Hematopoietic multipotent progenitor cell (in vitro differentiated cells): ENCODE results near the gene PBX4. TPM values are rescaled to one million over a fixed set of nuclear protein-coding genes. Genes with fewer than 3 reads are reported as not detected.

Experiments
- DNase-seq, 3 donors: peaks; one replicate each; pipeline ENCODE4 v3.0.0-alpha.2; 2011 to 2015; ENCODE audit warnings: low read depth in 2 of 3, low spot score in 2 of 3
- total RNA-seq: library from RNA; depleted of rRNA; stranded (reverse); fragments of >200 nt; gene quantifications from one replicate; pipeline ENCODE4 v1.2.3, GENCODE V29; 2012

Gene PBX4
- total RNA-seq, 1 donor = 4.8 TPM

DNA sequence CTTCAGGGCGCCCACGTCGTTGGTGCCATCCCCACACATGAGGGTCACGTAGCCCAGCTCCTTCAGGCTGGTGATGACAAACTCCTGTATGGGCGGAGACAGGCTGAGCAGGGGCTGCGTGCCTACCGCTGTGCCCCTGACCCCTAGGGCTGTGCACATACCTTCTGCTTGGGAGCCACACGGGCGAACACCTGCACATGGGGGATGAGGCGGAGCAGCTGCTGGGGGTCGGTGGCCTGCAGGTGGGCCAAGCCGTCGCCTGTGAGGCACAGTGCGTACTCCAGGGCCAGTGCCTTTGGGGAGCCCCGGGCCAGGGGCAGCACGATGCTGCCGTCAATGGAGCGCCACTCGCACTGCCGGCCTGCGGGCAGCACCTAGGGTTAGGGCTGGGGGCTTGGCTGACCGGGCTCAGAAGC is 31.1 kb upstream of the PBX4 start:
- DNase-seq = no peak

DNA sequence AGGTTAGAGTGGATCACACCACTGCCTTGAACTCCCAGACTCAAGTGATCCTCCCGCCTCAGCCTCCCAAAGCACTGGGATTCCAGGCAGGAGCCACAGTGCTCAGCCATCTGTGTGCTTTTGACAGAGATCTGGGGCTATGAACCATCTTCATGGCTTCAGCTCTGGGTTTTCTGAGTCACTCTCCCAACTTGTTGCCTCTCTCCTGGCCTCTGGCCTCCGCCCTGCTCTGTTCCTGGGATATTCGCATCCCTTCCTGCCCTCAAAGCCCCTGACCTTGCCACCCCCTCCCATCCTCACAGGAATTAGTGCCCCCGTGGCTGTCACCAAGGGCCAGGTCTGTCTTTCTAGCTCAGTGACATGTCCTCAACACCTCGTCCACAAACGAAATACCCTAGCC is 30.7 kb upstream of the PBX4 start:
- DNase-seq = no peak

DNA sequence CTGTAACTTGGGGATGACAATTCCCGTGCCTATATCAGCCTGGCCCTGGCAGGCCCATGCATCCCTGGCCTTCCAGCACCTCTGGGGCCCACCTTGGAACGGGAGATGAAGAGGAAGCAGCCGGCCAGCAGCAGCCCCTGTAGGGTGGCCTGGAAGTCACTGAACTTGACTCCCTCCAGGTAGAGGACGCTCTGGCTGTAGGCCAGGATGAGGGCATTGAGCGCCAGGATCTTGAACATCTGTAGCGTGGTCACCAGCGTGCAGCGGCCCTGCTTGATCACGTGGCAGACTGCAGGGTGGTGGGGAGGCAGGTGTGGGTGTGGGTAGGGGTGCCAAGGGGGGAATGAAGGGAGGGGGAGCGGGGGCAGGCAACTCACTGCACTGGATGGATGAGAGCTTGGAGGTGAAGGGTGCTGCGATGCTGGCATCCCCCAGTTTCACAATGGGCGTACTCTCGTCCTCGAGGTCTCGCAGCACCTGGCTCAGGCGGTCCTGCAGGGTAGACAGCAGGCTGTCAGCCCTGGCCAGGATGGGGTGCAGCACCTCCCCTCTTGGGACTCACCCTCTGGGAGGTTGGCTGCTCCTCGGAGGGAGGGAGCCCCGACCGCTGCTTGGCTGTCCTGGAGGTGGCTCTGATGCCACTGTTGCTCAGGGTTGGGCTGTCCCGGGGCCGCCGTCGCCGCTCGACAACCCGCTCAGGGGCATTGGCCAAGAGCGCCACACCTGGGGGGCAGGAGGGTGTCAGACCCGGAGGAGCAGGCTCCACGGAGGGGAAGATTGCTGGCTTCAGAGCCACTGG is 28.7 kb upstream of the PBX4 start:
- no peak for DNase-seq

DNA sequence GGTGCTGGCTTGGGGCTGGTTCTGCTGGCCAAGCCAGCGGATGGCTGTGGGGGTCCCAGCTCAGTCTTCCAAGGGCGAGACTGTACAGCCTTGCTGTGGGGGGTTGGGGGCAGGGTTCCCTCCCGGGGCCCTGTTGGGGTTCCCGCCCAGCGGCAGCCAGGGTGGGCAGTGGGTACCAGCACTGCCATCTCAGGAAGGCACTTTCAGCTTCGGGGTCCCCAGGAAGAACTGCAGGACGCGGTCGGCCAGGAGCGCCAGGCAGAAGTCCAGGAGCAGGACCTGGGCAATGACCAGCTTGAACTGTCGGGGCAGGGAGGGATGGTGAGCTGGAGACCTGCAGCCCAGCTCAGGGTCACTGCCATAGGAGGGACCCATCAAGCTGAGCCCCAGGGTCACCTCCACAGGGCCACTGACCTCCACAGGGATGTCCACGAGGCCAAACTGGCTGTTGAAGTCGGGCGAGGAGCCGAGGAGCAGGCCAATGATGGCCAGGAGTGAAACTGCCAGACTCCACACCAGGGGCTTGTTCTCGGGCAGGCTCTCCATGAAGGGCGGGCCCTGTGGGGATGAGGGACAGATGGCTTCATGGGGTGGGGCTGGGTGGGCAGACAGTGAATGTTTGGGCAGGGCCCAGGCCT is 26.9 kb upstream of the PBX4 start:
- no peak for DNase-seq

DNA sequence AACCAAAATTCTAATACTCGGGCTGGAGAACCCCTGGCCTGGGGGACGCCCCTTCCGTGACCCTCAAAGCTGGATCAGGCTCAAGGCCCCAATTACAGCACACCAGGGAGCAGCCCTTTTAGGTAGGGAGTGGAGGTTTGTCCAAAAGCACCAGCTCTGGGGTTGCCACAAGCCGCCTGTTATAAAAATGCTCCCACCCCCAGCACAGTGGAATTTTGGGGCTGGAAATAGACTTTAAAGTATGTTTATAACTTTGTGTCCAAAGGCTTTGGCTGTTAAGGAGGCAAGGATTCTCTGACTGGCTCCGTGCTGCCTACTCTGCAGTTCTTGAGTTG is 25.5 kb upstream of the PBX4 start:
- no peak for DNase-seq

DNA sequence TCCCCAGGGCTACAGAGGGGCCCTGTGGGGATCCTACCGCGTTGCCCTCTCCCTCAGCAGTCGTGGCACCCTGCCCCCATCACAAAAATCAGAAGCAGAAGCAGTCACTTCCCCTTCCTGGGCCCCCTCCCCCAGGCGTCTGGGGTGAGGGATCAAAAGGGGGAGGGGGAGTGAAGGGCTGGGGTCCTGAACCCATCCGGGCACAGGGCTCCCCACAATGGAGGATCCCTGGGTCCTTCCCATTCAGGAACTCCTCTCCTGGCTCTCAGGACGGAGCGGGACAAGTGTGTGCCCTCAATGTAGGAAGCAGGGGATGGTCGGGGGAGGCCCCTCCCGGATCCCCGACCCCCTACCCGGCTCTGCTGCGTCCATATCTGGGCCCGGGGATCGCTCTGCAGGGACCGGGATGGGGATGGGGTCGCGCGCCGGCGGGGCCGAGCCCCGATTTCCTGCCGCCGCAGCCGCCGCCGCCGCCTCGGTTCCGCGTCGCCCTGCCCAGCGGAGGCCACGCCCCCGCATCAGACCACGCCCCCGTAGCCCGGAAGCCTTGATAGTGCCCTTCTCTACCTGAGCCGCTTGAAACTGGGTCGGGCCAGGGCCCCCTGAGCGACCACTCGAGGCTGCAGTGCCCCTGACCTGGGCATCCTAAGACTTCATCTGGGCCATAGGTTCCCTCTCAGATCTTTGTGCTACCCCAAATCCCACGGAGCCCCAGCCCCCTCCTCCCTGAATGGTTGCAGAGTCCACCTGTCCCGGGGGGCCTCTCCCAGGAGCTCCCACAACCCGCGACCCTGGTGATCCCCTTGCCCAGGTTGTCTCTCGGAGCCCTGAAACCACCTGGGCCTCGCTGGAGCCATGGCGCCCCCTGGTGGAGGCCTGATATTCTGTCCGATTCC is 24.9 kb upstream of the PBX4 start, which contains the start of gene GMIP:
TSS of gene GMIP (minus strand) at position 500 of the 896 bp plus-strand sequence. CDS start at position 372, 128 bp downstream.
- DNase-seq = peak; percentile 69 to 84 (median 79)

DNA sequence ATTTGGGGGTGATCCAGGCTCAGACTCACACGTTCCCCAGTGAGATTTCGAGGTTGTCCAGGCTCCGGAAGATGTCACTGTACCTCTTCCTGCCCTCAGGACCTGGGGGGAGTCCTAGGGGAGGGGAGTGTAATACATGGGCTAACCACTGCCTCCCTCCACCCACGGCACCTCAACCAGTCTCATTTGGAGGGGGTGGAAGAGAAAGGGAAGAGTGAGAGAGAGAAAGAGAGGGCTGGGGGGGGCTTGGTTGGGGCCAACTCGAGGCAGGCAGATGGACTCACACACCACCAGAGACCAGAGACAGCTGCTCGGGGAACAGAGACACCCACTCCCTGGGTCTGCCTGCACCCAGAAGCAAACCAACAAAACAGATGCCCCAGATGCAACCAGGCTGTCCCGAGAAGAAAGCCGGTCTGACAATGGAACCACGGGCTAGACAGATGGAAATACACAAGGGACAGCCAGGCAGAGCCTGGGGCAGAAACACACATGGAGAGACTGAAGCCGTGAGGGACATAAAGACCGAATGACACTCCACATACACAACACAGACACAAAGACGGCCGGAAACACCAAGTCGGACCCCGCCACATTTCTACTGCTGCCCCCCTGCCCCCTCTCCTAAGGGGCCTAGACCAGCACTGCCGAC is 24.1 kb upstream of the PBX4 start:
- peak in 1 of 3 donors; percentile 41 for DNase-seq

DNA sequence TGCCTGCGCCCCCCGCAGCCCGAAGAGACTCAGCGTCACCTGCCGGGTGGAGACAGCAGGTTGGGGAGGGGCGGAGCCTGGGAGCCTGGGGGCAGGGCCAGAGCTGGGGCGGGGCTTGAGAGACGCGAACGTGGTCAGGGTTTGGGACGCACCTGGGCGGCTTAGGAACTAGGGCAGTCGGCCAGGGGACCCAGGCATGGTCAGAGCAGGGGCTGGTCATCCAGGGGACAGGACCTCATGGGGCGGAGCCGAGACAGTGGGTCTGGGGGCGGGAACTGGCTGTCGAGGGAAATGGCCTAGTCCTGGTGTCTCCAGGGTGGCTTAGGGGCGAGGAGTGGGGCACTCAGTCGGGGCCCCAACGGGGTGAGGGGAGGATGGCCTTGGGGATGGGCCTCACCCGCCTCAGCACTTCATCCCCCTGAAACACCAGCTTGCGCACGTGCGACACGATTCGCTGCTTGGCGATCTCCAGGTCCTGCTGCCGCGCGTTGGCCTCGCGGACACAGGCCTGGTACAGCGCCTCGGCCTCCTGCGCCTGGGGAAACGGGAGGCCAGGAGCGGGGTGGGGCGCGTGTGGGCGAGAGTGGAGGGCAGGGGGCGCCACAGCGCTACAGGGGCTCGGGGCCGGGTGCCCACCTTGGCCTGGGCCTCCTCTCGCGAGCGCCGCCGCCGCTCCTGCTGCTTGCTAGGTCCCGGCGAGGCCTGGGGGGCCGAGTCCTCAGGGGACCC is 19.2 kb upstream of the PBX4 start:
- no peak for DNase-seq

DNA sequence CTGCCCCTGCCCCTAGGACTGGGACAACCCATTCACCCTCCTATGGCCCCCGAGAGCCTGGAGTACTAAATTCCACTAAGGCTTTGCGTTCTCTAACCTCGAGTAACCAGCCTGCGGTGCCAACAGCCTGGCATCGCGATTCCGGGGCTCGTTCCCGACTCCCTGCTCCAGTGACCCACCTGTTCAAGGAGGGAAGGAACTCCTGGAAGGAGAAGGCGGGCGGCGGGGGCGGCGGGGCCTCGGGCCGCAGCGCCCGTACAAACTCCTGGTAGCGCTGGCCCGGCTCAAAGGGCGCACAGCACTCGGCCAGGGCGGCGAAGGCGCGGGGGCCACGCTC is 18.7 kb upstream of the PBX4 start:
- DNase-seq = no peak

DNA sequence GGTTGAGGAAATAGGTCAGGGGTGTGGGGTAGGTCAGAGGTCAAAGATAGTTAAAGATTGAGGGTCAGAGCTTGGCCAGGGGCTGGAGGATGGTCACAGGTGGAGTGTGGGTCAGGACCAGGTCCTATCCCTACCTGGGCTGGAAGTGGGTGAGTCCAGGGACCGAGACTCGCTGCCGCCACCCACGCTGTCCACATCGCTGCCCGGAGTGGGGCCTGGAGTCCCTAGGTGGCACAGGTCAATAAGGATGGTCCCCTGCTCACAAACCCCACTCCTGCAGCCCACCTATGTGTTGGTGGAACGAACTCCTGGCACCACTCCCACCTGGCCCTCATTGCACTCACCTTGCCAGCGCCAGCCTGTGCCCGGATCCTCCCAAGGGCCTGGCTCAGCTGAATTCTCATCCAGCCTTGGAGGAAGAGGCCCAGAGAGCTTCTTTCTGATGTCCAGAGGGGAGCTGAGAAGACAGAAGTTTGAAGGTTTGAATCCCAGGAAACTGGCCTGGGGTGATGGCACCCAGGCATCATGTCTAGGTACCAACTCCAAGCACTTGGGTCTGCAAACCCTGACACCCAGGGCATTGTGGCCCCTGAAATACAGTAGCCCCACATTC is 18.2 kb upstream of the PBX4 start:
- DNase-seq = no peak

DNA sequence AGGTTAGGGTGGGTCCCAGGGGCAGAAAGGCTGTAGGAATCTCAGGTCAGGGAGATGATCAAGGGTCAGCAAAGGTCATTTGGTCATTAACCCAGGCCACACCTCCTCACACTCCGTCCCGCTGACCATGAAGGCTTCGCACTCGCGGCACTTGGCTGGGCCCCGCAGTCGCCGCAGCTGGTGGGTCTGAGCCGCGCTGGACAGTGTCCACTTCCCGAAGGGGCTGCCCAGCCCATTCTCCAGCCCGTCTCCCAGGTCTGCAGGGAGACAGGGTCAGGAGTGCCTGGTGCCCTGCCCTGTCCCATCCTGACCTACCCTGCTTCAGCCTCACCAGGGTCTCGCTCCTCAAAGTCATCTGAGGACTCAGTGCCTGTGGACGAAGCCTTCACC is 16.8 kb upstream of the PBX4 start:
- DNase-seq = no peak

DNA sequence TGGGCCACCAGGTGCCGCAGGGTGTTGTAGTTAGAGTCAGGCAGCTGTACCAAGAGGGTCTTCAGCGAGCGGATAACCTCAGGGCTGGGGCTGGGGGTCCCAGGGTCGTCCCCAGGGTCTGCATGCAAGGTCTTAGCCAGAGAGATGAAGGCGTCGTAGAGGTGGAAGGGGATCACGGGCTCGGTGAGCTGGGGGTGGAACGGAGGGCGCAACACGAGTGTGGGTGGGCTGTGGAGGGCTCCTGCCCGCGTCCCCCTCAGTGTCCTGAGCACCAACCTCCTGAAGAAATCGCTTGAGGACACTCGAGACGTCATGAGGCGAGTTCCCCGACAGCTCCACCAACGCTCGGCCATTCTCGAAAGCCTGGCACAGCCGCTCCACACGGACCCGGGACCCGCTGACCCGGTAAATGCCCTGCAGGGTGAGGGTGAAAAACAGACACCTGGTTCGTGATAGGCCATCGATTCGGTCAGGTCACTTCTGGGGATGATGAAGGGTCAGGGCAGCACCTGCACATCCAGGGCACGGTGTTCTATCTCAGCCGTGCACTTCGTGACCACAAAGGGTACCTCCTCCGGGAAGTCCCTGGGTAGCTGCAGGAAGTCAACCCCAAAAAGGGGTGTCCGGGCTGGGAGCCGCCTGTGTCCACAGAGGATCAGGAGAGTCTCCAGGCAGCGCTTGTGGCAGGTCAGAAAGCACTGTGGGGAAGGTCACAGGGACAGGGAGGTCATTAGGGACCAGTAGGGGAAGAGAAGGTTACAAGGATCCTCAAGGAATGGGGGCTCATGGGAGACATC is 16.2 kb upstream of the PBX4 start:
- DNase-seq = no peak

DNA sequence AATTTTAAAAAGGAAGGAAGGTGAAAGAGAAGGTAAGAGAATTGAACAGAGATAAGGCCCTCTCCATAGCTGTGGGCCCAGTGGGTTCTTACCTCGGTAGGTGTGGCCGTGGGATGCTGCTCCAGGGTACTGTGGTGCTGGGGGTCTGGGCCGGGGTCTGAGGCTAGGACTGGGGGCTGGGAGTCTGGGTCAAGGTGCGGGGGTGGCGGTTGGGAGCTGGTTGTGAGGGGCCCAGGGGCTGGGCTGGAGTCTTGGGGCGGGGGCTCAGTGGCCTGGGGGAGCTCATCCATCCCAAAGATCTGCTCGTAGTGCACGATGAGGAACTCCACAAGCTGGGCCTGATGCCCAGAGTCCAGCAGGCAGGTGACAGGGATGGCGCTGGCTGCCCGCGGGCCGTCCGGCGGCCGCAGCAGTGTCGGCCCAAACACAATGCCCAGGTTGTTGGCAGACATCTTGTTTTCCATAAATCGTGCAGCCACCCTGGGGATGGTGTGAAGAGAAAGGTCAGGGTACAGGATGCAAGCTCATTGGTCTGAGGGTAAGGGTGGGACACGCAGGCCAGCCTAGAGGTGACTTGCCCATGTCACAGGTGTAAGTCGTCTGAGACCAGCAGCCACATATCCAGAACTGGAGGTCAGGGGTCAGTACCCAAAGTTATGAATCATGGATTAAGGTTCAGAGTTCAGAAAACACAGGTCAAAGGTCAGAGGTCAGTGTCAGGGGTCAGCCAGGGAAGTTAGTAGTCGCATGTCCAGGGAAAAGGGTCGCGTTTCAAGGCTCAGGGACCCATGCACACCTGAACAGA is 15.4 kb upstream of the PBX4 start:
- no peak for DNase-seq

DNA sequence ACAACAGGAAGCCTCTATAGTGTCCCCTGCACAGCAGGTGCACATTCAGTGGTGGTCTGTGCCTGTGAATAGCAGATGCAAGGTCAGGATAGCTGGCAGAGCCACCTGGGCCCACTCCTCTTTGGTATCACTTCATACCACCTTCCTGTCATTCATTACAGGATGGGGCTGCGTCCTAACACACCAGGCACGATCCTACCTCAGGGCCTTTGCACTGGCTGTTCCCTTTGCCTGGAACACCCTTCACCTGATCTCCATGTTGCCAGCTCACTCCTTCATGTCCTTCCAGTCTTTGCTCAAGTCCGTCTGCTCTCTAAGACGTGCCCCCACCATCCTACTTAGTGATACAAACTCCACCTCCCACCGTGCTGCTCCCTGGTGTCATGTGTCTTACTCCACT is 14.2 kb upstream of the PBX4 start:
- no peak for DNase-seq

DNA sequence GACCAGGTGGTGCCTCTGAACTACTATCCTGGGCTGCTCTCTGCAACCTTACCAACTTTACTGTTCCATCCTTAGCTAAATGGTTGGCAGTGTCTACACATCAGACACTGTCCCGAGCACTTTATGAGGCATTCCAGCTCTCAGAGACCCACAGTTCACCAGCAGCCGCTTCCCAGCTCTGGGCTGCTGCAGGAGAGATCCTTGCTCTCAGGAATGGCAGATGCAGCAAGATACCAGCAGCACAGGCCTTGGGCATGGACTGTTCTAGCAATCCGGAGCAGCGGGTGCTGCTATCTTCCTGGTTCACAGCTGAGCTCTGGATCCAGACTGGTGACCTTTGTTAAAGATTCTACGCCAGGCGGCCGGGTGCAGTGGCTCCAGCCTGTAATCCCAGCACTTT is 12.9 kb upstream of the PBX4 start:
- DNase-seq = no peak

DNA sequence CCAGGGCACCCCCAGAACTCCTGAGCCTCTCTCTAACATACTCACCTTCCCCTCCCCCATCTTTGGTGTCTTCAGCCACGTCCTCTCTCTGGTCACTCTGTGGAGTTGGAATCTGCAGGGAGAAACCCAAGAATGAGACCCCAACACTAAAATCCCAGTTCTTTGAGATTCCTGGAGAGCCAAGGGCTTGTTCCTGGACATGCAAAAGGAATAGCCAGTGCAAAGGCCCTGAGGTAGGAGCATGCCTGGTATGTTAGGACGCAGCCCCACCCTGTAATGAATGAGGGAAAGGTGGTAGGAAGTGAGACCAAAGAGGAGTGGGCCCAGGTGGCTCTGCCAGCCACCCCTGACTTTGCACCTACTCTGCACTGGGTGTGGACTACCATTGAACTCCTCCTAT is 11.9 kb upstream of the PBX4 start:
- DNase-seq = no peak

DNA sequence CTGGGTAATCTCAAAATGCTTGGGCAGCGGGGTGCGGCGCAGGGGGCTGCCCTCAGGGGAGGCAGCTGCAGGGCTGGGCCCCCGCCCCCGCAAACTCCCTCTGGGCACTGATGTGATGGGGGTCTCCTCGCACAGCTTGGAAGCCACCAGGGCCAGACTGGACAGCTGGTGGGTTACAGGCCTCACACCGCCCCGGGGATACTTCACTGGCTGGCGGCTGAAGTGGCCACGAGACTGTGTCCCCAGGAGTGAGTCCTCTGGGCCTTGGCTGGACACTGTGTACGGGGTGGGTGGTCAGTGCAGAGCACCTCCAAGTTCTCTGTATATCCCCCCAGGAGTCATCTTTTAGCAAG is 11.6 kb upstream of the PBX4 start:
- DNase-seq = no peak

DNA sequence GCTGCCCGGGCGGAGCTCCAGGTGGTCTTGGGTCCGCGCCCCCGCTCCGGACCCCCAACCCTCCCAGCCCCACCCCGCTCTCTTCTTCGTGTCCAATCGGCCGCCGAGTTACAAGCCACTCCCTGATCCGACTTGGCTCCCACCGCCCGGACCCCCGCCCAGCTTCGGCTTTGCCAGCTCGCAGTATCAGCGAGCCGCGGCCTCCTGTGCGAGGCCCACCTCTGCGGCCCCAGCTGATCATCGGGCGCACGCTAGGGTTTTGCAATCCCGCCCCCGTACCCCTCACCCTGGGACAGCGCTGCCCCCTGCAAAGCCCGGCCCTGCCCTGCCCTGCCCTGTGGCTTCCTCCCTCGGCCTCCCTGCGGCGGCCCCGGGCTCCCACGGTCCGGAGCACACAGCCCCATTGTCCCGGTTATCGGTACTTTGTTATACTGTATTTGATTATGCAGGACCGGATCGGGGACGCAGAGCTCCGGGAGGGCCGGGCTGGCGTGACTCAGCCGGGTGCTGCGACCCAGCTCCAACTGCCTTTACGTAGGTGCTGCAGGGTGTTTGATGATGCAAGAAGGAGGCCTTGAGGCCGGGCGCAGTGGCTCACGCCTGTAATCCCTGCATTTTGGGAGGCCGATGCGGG is 10.1 kb upstream of the PBX4 start:
- DNase-seq = peak in 2 of 3 donors; percentile 42 to 52
